Head of caudate nucleus (tissue), 42 donors: ENCODE results near the gene CACNA1S.

Experiments used
- DNase-seq, 42 donors: peaks; one replicate each; pipeline versions ENCODE4 v3.0.0 to v3.0.0-alpha.2; 2020 to 2021; ENCODE audit warnings: mixed read lengths in 7 of 42
- intact Hi-C: fragments of 100-400 bp; cut with DNase I; formaldehyde crosslinking; loops from one replicate; pipeline ENCODE4 v1.15.0; 2022

The CACNA1S gene

DNA sequence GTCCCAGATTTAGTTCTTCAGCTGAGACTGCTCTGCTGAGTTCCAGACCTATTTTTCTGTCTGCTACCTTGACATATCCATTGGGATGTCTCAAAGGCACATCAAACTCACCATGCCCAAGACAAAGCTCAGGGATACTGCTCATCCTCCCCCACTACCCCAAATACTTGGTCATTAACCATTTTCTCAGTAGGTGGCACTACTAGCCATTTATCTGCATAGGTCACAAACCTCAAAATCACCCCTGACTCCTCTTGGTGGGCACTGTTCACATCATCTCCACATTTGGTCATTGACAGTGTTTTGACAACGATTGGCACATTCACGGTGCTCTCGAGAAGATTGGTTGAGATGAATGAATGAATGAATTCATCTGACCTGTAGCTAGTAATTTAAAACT is 32.1 kb downstream of the CACNA1S start:
- DNase-seq: no peak
- intact Hi-C loops: no loop called here

DNA sequence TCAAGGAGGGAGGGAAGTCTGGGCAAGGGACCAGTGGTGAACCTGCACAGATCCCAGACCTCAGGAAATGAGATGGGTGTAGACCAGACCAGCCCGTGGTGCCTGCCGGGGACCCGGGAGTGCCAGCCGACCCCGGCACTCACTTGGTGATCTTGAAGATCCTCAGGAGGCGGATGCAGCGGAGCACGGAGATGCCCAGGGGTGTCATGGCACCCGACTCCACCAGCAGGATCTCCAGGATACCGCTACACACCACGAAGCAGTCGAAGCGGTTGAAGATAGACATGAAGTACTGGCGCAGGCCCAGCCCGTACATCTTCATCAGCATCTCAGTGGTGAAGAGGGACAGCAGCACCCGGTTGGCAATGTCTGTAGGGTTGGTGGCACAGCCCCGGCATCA is 34.5 kb downstream of the CACNA1S start:
- intact Hi-C loops: no loop called here
- no peak for DNase-seq

DNA sequence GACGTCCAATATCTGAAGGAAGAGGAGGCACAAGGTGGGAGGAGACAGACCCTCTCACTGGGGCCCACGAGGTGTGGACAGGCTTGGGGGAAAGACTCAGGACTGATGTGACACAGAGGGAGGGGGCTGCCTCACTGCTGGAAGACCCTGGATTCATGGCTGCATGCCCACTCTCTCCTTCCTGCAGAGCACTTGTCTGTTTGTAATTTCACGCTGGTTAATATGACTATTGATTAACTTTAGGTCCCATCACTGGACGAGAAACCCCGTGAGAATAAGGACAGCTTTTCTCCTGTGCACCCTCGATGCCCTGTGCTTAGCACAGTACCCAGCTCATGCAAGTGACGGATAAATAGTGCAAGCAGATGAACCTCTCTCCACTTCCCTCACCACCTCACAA is 35.1 kb downstream of the CACNA1S start:
- DNase-seq: no peak
- intact Hi-C loops: no loop called here

GRCh38 chr1:201076092-201076491 is 36.1 kb downstream of the CACNA1S start:
- intact Hi-C loops: no loop called here
- DNase-seq: no peak

DNA sequence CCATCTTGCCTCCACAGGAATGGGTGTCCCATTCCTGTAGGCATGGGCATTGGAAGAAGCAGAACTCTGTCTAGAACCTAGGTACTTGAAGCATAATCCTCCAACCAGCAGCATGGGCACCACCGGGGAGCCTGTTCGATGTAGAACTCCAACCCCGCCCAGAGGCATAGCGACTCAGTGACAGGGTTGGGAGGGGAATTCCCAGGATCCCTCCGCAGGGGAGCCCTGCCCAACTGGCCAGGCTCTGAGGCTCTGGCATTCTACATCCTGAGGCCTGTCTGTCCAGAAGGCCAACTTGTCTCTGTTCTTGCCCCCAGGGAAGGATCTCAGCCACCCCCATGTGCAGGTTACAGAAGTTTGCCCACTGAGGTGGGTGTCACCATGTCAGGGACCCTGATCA is 38.2 kb downstream of the CACNA1S start:
- intact Hi-C loops: no loop called here

DNA sequence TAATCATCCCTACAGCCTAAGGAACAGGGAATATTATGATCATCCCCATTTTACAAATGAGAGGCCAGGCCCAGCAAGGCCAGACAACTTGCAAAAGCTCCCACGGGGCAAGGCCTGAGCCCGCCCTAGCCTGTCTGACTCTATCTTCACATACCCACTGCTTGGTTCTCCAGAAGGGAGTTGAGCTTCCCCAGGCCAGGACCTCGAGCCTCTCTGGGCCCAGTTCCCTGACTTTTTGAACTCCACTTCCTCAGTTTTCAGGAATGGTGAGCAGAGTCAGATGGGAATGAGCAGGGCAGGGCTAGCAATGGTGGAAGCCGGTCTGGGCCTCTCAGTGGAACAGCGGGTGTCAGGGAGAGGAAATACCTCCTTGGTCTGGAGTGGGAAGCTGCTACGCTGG is 39.3 kb downstream of the CACNA1S start:
- intact Hi-C loops: no loop called here
- no peak for DNase-seq

More for the DNA sequence above, 38.2 kb downstream of the CACNA1S start:
- DNase-seq: no peak

GRCh38 chr1:201072149-201072548 is 40.1 kb downstream of the CACNA1S start:
- no peak for DNase-seq
- intact Hi-C loops: no loop called here

- intact Hi-C loops: no loop called here
- DNase-seq: no peak
Measured at GRCh38 chr1:201069636-201070035, 42.6 kb downstream of the CACNA1S start.

GRCh38 chr1:201068976-201069375 is 43.2 kb downstream of the CACNA1S start:
- intact Hi-C loops: no loop called here
- no peak for DNase-seq

DNA sequence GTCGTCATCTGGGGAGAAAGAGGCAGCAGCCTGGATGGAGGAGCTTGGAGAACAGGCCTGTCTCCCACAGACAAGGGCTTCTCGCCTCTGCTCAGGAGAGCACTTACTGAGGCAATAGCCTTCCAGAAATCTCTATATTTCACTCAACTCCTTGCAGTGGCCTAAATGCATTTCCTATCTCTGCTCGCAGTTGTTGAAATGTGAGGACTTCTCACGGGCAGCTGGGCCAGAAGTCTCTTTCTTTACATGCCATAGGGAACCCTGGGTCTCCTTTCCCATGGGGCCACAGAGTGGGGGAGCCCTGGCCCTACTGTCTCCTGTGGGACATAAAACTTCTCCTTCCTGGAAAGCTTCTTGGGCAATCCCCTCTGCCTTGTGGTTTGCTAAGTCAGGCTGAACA is 45.2 kb downstream of the CACNA1S start:
- intact Hi-C loops: no loop called here
- no peak for DNase-seq

- DNase-seq: no peak
- intact Hi-C loops: no loop called here
Measured at GRCh38 chr1:201065686-201066085, 46.5 kb downstream of the CACNA1S start.

- DNase-seq: peak in 15 of 42 donors; percentile 10 to 60 (median 37)
- intact Hi-C loops: no loop called here
Measured at GRCh38 chr1:201064806-201065205, 47.4 kb downstream of the CACNA1S start.

DNA sequence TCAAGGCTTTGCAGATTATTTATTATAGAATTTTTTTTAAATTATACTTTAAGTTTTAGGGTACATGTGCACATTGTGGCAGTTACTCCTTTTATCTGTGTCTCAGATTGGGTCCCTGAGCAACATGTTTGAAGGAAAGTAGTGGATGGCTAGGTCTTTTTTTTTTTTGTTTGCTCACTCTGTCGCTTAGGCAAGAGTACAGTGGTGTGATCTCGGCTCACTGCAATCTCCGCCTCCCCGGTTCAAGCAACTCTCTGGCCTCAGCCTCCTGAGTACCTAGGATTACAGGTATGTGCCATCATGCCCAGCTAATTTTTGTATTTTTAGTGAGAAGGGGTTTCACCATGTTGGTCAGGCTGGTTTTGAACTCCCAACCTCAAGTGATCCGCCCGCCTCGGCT is 49.1 kb downstream of the CACNA1S start:
- intact Hi-C loops: no loop called here

DNA sequence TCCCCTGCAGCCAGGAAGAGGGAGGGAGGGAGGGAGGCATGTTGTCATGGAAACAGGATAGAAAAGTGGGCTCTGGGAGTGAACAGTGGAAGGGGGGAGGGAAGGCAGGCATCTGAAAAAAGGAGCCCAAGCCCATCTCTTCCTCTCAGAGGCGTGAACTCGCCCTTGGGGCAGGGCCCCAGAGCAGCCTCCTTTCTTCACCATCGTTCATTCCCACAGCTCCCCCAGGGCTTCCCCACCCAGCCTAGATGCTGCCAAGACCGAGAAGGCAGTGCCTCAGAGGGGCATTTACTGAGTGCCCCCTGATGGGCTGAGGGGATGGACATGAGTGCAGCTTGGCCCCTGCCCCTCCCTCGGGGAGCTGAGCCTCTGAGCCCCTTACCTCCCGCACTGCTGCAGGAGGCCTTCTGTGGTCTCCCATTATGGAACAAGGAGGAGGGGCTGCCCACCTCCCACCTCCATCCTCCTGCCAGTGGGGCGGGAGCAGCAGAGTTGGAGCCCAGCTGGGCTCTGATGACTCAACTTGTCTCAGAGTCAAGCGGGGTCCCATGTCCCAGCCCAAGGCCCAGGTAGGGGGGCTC is 49.6 kb downstream of the CACNA1S start:
- intact Hi-C loops: no loop called here
- DNase-seq: peak in 5 of 42 donors; percentile 12 to 45 (median 27)

More for the DNA sequence above, 49.1 kb downstream of the CACNA1S start:
- no peak for DNase-seq

DNA sequence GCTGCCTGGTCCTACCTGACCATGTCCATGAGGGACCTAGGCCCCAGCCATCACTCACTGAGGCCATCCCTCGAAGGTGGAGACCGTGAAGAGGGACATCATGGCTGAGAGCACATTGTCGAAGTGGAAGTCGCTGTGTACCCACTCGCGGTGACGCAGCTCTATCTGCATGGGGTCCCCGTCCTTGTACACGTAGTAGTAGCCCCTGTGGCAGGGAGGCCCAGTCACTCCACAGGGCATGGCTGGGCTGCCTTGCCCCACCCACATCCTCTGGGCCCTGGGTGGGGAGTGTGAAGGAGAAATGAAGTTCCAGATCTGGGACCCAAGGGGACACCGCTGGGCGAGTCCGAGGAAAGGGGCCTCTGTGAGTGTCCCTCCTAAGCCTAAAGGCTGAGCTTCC is 50.3 kb downstream of the CACNA1S start:
- DNase-seq: no peak
- intact Hi-C loops: no loop called here

DNA sequence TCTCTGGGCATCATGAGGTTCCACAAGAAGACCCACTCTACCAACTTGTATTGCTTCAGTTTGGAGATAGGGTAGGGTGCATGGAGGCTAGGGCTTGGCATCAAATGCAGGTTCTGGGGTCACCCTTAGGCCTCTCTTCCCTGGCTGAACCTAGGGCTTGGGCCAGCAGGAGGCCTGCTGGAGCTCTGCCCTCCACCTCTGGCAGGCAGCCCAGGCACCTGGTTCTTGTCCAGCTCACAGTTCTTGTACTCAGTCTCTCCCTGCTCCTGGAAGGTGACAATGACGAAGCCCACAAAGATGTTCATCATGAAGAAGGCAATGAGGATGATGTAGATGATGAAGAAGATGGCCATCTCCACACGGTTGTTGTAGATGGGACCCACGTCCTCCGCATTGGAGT is 51.2 kb downstream of the CACNA1S start:
- intact Hi-C loops: no loop called here
- no peak for DNase-seq

DNA sequence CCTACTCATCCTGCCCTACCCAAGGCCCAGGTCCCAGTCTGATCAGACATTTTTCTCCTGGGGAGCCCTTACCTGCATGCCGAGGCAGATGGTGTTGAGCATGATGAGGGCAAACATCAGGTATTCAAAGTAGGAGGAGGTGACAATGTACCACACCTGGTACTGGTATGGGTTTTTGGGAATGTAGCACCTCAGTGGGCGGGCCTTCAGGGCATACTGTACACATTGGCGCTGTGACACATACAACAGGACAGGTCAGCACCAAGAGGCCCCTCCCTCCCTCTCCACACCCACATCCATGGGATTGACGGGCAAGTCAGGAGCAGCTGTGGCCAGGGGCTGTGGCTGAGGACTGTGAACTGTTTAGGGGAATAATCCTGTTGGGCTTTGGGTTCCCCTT is 51.6 kb downstream of the CACNA1S start:
- DNase-seq: no peak
- intact Hi-C loops: no loop called here

DNA sequence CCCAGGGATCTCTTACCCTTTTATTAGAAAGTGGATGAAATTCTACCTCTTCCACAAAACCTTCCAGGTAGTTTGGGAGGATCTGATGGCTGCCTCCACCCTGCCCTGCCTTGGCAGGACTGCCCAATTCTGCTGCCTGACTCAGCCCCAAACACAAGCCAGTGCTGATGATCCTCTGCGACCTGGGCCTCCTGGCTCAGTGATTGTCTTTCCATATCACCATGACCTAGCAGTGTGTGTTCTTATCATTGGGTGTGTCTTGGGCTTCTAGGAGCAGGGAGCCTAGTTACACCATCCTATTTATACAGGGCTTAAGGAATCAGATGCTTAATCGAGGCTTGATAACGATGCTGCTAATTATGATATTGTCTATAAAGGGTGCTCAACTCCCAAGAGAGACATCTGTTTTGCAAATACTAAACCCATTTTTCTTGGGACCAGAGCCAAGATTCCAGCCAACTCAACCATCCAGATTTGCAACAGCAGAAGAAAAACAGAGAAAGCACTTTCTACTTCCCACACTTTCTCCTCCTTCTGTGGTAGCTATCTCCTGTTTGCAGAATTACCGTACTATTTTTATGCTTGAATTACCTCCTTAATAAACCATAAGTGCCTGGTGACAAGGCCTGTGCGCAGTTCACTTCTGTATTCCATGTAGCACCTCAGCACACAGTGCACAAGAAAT is 52.2 kb downstream of the CACNA1S start:
- DNase-seq: peak in 9 of 42 donors; percentile 3 to 51 (median 31)
- intact Hi-C loops: no loop called here

GRCh38 chr1:201059401-201059800 is 52.8 kb downstream of the CACNA1S start:
- DNase-seq: no peak
- intact Hi-C loops: no loop called here

GRCh38 chr1:201054091-201054543 is 58.1 kb downstream of the CACNA1S start:
- intact Hi-C loops: no loop called here
- no peak for DNase-seq
